NCI-H460 (cell line): ENCODE results near the gene ANKMY1. TPM values are rescaled to one million over a fixed set of nuclear protein-coding genes. Genes with fewer than 3 reads are reported as not detected.

Experiments used
- DNase-seq: peaks from one replicate; pipeline ENCODE4 v3.0.0-alpha.2; 2016; ENCODE audit warnings: low read depth; ENCODE audit errors: extremely low read depth
- total RNA-seq: library from RNA; depleted of rRNA; stranded (reverse); fragments of >200 nt; shearing (Covaris generic); gene quantifications from 2 replicates; pipeline ENCODE4 v1.2.3, GENCODE V29; 2014

Gene ANKMY1
- total RNA-seq, 1 experiment from 2014 or later = 12.6 TPM

DNA sequence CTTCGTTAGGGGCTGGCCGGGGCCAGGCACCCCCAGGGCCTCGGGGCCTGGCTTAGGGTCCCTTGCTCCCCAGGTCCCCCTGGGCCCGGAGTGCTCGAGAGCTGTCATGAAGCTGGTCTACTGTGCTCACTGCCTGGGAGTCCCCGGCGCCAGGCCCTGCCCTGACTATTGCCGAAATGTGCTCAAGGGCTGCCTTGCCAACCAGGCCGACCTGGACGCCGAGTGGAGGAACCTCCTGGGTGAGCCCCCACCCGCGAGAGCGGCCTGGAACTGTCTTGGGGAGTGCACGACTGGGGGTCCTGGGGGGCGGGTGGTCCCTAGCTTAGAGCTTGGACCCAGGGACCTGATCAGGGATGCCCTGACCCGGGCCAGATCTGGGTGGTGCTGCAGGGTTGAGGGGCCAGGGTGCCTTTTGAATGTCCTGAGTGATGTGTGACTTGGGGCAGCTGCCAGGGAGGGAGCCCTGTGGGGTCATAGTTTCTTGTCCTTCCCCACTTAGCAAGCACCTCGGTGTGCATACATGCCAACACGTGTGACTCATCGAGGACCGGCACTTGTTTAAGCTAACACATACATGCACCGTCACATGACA lies 94.4 kb downstream of the ANKMY1 start:
- DNase-seq = no peak

DNA sequence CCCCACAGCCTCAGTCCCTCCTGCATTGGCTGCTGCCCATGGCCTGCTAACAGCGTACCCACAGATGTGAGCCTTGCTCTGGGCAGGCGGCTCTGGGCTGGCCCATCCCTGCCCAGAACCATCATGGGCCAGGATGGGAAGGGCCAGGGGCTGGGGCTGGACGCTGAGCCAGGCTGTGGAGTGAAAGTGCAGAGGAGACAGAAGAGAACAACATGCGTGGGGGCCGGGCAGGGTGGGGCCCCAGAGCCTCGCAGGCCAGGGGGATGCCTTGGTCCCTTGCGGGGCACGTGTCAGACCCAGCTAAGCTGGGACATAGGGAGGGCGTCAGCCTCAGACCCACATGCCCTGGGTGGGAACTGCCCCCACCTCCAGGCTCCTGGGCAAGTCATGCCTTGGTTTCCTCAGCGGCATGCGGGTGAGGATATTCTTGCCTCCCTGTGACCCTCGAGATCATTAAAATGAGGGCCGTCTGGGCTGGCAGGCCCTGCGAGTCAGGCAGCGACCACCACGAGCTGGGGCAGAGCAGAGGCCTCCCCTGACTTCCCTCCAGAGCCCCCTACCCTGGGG lies 95.0 kb downstream of the ANKMY1 start:
- DNase-seq = no peak

DNA sequence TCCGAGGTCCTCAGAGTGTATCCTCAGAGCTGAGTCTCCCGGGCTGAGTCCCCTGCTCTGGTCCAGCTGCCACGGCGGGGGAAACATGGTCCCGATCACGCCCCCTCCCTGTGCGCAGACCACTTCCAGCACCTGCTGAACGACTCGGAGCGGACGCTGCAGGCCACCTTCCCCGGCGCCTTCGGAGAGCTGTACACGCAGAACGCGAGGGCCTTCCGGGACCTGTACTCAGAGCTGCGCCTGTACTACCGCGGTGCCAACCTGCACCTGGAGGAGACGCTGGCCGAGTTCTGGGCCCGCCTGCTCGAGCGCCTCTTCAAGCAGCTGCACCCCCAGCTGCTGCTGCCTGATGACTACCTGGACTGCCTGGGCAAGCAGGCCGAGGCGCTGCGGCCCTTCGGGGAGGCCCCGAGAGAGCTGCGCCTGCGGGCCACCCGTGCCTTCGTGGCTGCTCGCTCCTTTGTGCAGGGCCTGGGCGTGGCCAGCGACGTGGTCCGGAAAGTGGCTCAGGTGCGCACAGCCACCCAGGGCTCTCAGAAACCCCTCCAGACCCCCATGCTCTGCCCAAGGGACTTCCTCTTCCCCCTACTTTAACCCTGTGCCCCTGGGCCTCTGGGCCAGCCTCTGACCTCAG lies 95.6 kb downstream of the ANKMY1 start:
- no peak for DNase-seq

DNA sequence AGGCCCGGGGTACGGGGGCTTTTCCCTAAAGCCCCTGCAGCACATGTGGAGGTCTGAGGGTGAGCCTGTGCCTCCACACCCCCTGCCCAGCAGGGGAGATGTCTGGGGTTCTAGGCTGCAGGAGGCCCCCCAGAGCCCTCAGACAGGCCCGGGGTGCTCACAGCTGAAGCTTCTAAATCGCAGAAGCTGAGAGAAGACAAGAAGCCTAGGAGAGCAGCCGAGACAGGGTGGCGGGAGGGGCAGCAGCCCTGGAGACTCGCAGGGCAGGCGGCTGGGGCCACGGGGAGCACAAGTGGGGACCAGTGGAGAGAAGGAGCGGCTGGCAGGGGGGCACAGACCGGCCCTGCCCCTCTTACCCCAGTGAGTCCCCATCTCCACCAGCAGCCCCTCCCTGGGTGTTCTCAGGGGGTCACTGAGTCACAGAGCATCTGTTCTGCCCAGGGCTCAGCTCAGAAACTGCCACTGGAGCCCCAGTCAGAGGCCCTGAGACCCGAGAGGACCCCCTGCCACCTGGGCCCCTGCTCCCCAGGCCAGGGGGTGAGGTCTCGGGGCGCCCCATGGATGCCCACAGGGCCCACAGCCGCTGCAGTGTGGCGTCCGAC lies 96.2 kb downstream of the ANKMY1 start:
- no peak for DNase-seq

DNA sequence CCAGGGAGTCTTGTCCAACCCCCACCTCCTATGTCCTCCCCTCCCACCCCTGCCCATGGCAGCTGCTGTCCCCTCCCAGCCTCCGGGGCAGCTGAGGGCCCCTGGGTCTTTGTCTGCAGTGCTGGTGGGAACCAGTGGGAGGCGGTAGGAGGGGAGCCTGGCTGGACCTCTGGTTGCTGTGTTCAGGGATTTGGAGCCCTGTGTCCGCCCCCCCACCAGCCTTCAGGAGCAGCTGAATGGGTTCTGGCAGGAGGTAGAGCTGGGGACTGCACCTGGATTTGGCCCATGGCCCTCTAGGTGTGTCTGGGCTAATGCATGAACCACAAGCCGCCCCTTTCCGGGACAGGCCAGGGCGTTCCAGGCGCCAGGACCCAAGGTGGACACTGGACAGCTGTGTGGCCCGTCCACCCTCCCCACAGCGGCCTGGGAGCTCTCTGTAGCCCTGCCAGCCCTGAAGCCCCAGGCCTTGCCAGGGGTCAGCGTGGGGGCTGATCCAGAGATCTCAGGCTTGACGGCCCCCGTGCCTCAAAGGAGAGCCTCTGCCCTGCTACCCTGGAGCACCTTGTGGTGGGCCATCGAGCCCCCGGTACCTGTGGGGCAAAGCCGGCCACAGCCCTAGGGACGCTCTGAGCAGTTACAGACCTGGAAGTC lies 96.9 kb downstream of the ANKMY1 start:
- DNase-seq = no peak

DNA sequence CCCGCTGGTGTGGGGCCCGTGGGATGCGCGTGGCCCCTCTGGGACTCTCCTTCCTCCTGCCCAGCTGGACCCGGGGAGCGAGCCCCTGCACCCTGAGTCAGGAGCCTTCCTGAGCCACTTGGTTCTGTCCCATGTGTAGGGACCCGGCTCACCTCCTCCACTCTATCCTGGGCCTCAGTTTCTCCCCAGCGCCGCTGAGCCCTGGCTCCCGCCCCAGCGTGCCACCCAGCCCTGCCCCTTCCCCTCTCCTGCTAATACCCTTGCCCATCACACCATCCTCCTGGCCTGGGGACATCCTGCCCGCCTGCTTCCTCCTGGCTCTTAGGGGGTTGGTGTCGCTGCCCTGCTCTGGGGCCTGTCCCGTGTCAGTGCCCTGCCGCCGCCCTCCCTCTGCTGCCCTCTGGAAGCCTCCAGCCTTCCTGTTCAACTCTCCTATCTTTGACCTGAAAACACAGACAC lies 97.5 kb downstream of the ANKMY1 start:
- DNase-seq = no peak

DNA sequence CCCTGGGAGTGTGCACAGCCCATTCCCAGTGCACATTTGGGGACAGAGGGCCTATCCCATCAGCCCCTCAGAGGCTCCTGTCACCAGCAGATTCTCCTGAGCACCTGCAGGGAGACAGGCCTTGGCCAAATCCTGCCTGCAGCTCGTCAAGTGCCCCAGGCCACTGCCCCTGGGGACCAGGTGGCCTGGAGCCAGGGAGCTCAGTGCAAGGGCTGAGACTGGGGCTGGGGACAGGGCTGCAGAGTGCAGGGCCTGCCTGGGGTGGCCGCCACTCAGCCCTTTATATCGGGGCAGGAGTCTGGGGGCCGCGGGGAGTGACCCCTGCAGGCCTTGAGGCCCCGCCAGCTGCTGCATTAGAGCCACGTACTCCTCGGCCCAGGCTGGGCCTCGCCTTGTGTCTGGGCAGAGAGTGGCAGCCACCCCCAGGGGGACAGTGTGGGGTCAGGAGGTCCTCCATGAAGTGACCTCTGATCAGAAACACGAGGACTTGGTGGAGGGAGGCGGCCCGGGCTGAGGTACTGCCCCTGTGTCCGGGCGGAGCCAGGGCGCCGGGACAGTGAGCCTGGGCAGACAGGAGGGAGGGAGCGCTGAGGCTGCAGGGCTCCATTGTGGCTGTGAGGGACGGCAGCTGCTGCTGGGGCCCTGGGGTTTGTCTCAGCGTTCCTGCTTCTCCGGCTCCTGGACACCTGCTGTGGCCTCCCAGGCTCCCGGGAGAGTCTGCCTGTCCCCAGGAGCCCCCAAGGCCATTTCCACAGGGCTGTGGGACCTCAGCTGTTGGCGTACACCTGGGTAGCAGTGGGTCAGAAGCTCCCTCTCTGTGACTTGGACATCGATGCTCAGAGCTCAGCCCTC lies 98.2 kb downstream of the ANKMY1 start:
- no peak for DNase-seq

DNA sequence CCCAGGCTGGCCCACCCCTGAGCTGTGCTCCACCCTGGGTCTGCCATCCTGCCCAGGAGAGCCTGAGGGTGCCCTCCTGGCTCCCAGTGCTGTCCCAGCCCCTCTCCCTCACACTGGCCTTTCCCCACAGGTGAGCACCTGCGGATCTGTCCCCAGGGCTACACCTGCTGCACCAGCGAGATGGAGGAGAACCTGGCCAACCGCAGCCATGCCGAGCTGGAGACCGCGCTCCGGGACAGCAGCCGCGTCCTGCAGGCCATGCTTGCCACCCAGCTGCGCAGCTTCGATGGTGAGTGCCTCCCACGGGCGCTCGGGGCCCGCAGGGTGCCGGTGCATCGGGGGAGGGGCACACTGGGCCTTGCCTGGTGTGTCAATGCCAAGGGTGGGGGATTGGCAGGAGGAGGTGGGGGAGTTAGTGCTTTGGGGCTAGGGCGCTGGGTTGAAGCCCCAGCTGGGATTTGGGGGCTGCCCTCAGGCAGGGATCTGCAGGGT lies 98.8 kb downstream of the ANKMY1 start:
- DNase-seq = no peak

DNA sequence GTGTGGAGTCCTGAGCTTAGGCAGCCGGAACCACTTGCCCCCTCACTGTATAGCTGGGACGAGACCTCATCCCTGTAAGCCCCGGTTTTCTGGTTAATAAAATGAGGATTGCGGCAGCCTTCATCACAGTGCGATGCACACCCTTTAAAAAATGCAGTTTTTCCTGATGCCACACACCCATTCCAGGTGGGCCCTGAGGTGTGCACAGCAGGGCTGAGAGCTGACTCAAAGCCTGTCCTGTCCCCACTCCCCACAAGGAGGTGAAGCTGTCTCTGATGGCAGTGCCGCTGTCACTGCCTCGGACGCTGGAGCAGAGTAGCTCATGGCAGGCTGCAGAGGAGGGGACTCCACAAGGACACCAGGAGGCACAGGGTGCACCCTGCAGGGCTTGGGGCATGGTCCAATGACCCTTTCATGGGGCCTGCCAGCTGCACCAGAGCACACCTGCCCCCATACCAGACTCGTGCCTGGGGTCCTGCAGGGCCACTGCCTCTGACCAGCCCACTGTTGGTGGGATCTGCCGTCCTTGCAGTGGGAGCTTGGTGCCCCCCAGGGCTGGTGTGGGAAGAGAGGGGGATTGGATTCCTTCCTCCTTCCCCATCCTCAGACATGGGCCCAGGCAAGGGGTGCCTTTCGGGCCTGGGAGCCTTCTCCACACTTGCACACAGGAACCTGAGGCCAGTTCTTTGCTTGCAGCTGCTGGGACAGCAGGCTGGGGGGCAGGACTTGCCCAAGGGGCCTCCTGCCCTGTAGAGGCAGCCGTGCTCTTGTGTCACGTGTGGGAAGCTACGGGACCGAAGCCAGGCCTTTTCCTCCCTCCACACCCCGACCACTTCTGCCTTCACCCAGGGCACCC lies 99.5 kb downstream of the ANKMY1 start:
- DNase-seq = no peak

DNA sequence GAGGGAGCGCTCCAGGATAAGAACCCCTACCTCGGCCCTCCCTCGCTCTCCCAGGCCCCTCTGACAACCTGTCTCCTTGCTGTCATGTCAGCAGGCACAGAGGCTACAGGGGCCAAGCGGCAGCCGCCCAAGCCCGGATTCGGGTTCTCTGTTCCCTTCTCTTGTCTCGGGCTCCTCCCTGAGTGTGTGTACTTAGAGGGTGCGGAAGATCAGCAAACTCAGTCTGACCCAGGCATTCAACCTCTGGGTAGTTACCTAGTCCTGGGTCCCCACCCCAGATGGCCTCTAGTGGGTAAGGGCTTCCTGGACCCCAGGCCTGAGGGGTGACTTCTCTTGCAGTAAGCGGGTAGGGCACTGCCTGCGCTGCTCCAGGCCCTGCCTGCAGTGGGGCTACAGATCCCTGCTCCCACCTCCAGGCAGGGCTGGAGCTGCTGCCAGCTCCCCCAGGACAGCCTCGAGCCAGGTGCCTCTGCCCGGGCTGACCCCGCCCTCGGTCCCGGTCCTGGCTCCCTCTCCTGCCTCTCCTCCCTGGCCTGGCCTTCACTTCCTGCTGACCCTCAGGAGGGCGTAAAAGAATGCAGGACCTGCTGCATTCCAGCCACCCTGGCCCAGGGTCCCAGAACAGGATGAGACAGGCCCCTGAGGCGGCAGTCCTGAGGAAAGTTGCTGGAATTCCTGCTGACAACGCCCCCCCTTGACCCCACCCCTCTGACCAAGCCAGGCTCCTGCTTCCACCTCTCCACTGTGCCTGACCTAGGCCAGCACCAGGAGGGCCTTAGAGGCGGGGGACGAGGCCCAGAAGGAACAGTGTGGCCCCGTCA lies 100.4 kb downstream of the ANKMY1 start:
- DNase-seq = no peak

DNA sequence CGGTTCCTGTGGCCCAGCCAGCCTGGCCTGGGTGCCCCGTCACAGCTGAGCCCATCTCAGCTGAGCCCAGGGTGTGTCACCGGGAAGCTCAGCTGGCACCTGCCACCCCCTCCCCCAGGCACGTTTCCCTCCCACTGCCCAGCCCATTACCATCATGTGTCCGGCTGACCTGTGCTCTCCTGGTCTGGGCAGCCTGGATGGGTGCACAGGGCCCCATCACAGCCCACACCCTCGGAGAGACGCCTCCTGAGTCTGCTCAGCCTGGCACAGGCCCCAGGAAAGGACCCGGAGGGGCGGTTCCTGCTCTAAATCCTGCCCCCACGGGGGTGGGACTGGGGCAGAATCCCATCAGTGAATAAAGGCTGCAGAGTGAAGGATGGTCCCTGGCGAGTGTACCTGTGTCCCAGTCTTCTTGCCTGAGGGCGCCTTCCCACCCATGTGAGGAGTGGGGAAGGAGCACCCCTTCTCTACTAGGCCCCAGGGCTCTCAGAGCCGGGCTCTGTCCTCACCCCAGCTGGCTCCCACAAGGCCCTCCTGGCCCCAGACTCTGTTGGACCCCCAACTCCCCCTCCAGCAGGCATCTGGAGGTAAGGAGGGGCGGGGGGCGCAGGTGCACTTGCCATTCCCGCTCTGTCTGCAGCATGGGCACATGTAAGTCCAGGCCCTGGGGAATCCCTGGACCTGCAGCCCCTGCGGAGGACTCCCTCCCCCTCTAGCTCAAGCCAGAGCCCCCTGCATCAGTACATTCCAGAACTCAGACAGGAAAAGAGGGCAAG lies 101.2 kb downstream of the ANKMY1 start:
- DNase-seq = no peak

DNA sequence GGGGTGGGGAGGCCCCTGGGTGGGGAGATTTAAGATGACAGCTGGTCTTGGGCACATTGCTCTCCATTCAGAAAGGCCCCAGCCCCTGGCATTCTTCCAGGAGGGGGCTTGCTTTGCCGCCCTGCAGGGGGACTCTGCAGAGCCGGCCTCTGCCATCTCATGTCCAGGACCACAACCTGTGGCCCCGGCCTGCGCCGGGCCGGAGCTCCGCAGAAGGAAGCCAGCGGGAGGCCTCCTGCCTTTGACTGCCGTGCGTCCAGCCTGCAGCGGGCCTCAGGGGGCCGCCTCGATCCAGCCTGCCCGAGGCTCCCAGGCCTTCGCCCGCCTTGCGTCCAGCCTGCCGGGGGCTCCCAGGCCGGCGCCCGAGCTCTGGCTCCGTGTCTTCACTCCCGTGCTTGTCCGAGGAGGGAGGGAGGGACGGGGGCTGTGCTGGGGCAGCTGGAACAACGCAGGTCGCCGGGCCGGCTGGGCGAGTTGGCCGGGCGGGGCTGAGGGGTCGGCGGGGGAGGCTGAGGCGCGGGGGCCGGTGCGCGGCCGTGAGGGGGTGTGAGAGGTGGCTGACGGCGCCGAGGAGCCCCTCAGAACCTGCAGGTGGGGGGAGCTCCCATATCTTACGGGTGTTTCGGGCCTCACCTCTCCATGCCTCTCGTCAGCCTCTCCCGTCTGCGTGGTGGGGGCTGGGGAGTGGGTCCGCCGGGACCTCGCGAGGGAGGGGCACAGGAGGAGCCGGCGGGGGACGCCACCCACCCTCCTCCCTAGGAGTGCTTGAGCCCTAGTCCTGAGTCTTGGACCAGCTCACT lies 101.9 kb downstream of the ANKMY1 start:
- DNase-seq = no peak

DNA sequence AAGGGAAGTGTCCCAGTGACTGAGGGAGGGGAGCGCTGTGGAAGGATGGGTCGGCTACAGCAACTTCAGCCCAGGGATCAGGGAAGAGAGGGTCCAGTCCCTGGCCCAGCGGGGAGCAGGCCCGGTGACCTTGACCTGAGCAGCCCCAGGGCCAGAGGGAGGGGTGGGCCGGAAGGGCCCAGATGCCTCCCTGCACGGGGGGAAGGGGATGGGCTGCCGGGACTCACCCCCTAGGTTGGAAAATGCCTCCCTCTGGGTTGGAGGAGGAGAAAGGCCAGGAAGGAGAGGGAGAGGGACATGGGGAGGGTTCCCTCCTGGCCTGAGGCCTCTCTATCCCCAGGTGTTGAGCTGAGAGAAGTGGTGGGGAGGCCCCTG lies 102.5 kb downstream of the ANKMY1 start:
- DNase-seq = no peak

DNA sequence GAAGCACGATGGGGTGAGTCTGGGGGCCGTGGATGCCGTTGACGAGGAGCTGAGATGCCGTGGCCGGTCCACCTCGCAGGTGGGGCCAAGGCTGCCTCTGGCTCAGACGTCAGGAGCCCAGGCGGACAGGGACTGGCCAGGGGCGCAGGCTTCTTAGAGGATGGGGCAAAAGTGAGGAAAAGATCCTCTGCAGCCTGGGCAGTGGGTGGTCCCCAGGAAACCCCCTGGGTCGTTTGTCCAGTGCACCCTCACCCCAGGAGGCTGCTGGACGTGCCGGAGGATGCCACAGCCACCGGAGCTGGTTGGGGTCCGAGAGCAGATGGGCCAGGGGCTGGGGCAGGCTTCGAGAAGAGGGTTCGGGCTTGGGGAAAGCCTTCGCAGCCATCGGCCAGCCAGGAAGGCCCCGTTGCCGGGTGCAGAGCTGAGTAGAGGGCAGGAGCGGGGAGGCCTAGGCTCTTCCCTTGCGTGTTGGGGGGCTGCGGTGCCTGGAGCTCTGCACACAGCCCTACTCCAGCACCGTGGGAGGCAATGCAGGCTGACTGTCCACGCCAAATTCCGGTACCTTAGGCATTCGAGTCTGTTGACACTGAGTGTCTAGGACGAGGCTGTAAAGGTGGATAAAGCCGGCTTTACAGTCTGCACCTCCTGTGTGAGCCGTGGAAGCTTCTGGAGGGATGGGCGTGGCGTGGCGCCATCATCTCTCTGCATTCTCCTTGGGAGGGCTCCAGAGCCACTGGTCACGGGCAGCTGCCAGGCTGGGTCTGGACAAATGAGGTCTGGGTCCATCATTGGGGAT lies 103.5 kb downstream of the ANKMY1 start:
- no peak for DNase-seq

DNA sequence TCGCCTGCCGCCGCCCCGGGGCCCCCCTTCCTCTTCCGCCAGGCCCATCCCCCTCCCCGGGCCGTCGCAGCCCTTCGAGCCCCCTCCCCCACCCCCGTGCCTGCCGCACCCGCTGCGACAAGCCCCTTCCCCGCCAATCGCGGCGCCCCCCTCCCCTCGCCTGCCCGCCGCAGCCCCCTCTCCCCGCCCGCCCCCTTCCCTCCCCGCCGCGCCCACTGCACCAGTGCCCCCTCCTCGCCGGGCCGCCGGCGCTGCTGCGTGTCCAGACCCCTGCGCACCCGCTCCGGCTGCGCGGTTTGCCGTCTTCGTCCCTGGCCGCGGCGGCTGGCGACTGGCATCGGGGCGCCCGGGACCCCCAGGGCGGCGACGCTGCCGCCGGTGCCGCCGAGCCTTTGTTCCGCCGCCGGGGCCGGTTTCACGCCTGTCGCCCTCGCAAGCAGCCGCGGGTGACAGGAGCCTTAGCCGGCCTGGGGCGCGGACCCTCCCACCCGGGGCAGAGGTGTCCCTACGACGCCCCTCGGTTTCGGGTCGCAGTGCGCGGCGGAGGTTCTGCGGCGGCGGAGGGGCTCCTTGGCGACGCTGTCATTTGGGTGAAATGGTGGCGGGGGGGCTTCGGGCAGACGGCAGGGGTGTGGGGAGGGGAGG lies 104.2 kb downstream of the ANKMY1 start:
- no peak for DNase-seq
